Measurements from ENCODE around the gene PI4KA. TPM values are rescaled to one million over a fixed set of nuclear protein-coding genes. Genes with fewer than 3 reads are reported as not detected.

Gene PI4KA
- total RNA-seq, 1 experiment from 2014 or later, result 65.8 TPM

- WGBS (ENCODE audit: extremely low coverage, insufficient read length, low lambda C conversion rate), result no CpG with 5 or more reads among the region's 10 CpGs
- Histone ChIP-seq H3K23me2 (ENCODE audit: insufficient read length, low read depth, low read length, poor library complexity, severe bottlenecking) (no peaks in the 10 kb centered on the region), H3K4ac (ENCODE audit: low read depth, low read length) (no peak overlapping the region), H3K14ac (ENCODE audit: insufficient read depth, low read length) (no peak overlapping the region), H4K91ac (ENCODE audit: insufficient read length, low read depth, low read length) (no peak overlapping the region), H3K27ac (ENCODE audit: insufficient read length, low read depth, low read length) (no peak overlapping the region), H3T11ph (ENCODE audit: low read length) (no peak overlapping the region), H3K27me3 (ENCODE audit: insufficient read depth, low read length) (no peaks in the 10 kb centered on the region), H2BK120ac (ENCODE audit: low read depth, low read length, poor library complexity, severe bottlenecking) (no peak overlapping the region), H4K5ac (ENCODE audit: insufficient read length, low read depth, low read length) (no peak overlapping the region), H3K9me3 (ENCODE audit: control insufficient read depth, low read depth, low read length) (no peaks in the 10 kb centered on the region), H3K79me1 (ENCODE audit: insufficient read depth, low read depth, low read length, poor library complexity, severe bottlenecking) (no peaks in the 10 kb centered on the region), H2AK5ac (ENCODE audit: insufficient read length, low read length) (no peak overlapping the region), H2AFZ (ENCODE audit: low read length) (no peak overlapping the region), H2BK15ac (ENCODE audit: low read depth, low read length) (no peak overlapping the region), H2BK5ac (ENCODE audit: insufficient read length, low read length) (no peak overlapping the region), H3K4me1 (ENCODE audit: insufficient read depth, low read length) (no peaks in the 10 kb centered on the region), H3K9ac (ENCODE audit: extremely low read depth, insufficient read length, low read length) (no peak overlapping the region), H3K4me2 (ENCODE audit: insufficient read depth, insufficient read length, low read length) (no peak overlapping the region), H3K23ac (ENCODE audit: insufficient read length, low read depth, low read length) (no peak overlapping the region), H4K20me1 (ENCODE audit: control insufficient read depth, insufficient read depth, insufficient read length) (no peaks in the 10 kb centered on the region), H3K79me2 (ENCODE audit: insufficient read depth, low read length) (no peaks in the 10 kb centered on the region), H3K56ac (ENCODE audit: insufficient read length, low read depth, low read length) (no peak overlapping the region), H4K8ac (replicated peaks; ENCODE audit: insufficient read length, low read depth, low read length) (no peak overlapping the region), H2BK12ac (ENCODE audit: insufficient read length, low read depth, low read length) (no peak overlapping the region), H3K18ac (ENCODE audit: insufficient read length, low read depth, low read length) (no peak overlapping the region), H2BK20ac (ENCODE audit: low read depth, low read length, poor library complexity, severe bottlenecking) (no peak overlapping the region)
- Mint-ChIP-seq H3K27me3 (ENCODE audit: low read depth) (no peaks in the 10 kb centered on the region), H3K4me1 (no peaks in the 10 kb centered on the region), H3K36me3 (ENCODE audit: insufficient read depth in 1 of 3, low read depth in 3 of 3) (peaks cover 5 to 39% (median 10%) of the 10 kb centered on the region in 3 experiments; a peak in 5 of 7 replicates), H3K4me3 (no peak overlapping the region), H3K9me3 (no peaks in the 10 kb centered on the region), H3K27ac (peak overlapping the region in 1 of 3 experiments; percentile 34; a peak in 1 of 7 replicates)
- TF ChIP-seq CTCF (conservative IDR thresholded peaks at IDR 0.05), result no peak
- DNase-seq, result no peak
Observed at GRCh38 chr22:20728523-20729190, 130.0 kb downstream of the PI4KA start.
